Measurements from ENCODE around the gene NDUFAF5. TPM values are rescaled to one million over a fixed set of nuclear protein-coding genes. Genes with fewer than 3 reads are reported as not detected.

NDUFAF5 gene
- total and polyA plus RNA-seq, 2 donors (not counting 3 experiments of a cell fraction or from before 2014, with no cell fraction given): 9.8 to 26.4 TPM

- Histone ChIP-seq H3K9ac (replicated peaks; ENCODE audit: extremely low read depth, insufficient read depth, low read length) (no peak overlapping the region), H4K20me1 (replicated peaks; ENCODE audit: control insufficient read depth, extremely low read depth, insufficient read depth, low read length) (no peaks in the 10 kb centered on the region), H3K4me3 (replicated peaks in 1 of 3; ENCODE audit: insufficient read depth in 1 of 3, low read depth in 1 of 3, low read length in 3 of 3) (no peak overlapping the region), H3K4me2 (ENCODE audit: insufficient read depth, low read length) (no peak overlapping the region), H3K9me1 (replicated peaks; ENCODE audit: control insufficient read depth, extremely low read depth, insufficient read depth, low read length) (no peaks in the 10 kb centered on the region), H3K4me1 (ENCODE audit: control insufficient read depth, extremely low read depth, insufficient read depth, low read length) (no peaks in the 10 kb centered on the region), H3K36me3 (ENCODE audit: control insufficient read depth in 2 of 2, extremely low read depth in 1 of 2, insufficient read depth in 2 of 2, low read length in 2 of 2) (no peaks in the 10 kb centered on the region), H3K79me2 (ENCODE audit: control insufficient read depth, insufficient read depth, low read length) (no peaks in the 10 kb centered on the region), H3K27ac (ENCODE audit: insufficient read depth, low read depth, low read length) (no peak overlapping the region), H2AFZ (ENCODE audit: low read depth, low read length) (no peak overlapping the region), H3K9me3 (replicated peaks; ENCODE audit: control insufficient read depth, insufficient read depth, low read length) (no peaks in the 10 kb centered on the region), H3K27me3 (ENCODE audit: control insufficient read depth in 2 of 2, insufficient read depth in 2 of 2, low read length in 2 of 2) (no peaks in the 10 kb centered on the region)
- dilution Hi-C loops (cut with MboI; ENCODE audit: extremely low pct_ligation_motif_present, low sequenced_read_pairs) (no loop called here), intact Hi-C loops (cut with micrococcal nuclease) (no loop called here)
- DNase-seq (ENCODE audit: low read depth, low spot score) (no peak), FAIRE-seq (no peak)
- CTCF ChIA-PET: no interaction called here
- POLR2A ChIA-PET: no interaction called here
- TF ChIP-seq FOS (IDR thresholded peaks at IDR 0.05; ENCODE audit: borderline replicate concordance, insufficient read depth, low read length) (no peak), POLR2A (IDR thresholded peaks at IDR 0.05; ENCODE audit: low read depth, low read length) (no peak), JUN (IDR thresholded peaks at IDR 0.05; ENCODE audit: borderline replicate concordance, insufficient read depth, insufficient read length, low read depth) (no peak), MYC (IDR thresholded peaks at IDR 0.05; ENCODE audit: low read depth, low read length) (no peak), MAX (IDR thresholded peaks at IDR 0.05; ENCODE audit: insufficient read depth, insufficient read length) (no peak), GATA2 (IDR thresholded peaks at IDR 0.05; ENCODE audit: insufficient read depth, insufficient read length, low read depth, low read length) (no peak), CTCF (IDR thresholded peaks at IDR 0.05; ENCODE audit: extremely low read depth in 1 of 2, insufficient read depth in 1 of 2, low read depth in 1 of 2, low read length in 2 of 2) (no peak), EZH2 (IDR thresholded peaks at IDR 0.05; ENCODE audit: borderline replicate concordance, low read depth, low read length, severe bottlenecking) (no peak)
- BruUV-seq (replicated peaks): no TSS peak
These were observed 54.7 kb downstream of the NDUFAF5 start for GRCh38 chr20:13839421-13840092.
